ENCODE measurements around the gene MYO18A.

Gene MYO18A

GRCh38 chr17:29034510-29034909 lies 145.7 kb downstream of the MYO18A start:
- TF ChIP-seq JUND (IDR thresholded peaks at IDR 0.05; ENCODE audit: low read depth), result no peak
- in situ Hi-C loops (cut with HindIII; ENCODE audit: low pct_unique_long_range_greater_than_20kb, low sequenced_read_pairs), result no loop called here
- no peak for DNase-seq (ENCODE audit: low read depth in 1 of 2, low spot score in 1 of 2)

- in situ Hi-C loops (cut with HindIII; ENCODE audit: low pct_unique_long_range_greater_than_20kb, low sequenced_read_pairs), result no loop called here
- no peak for TF ChIP-seq JUND (IDR thresholded peaks at IDR 0.05; ENCODE audit: low read depth)
- DNase-seq (ENCODE audit: low read depth in 1 of 2, low spot score in 1 of 2), result no peak
These were observed 147.4 kb downstream of the MYO18A start for GRCh38 chr17:29032857-29033197.

- in situ Hi-C loops (cut with HindIII; ENCODE audit: low pct_unique_long_range_greater_than_20kb, low sequenced_read_pairs), result no loop called here
- no peak for DNase-seq (ENCODE audit: low read depth in 1 of 2, low spot score in 1 of 2)
These were observed 148.0 kb downstream of the MYO18A start for GRCh38 chr17:29032013-29032856.

GRCh38 chr17:29031488-29031887 lies 148.7 kb downstream of the MYO18A start:
- no peak for TF ChIP-seq JUND (IDR thresholded peaks at IDR 0.05; ENCODE audit: low read depth)
- no peak for DNase-seq (ENCODE audit: low read depth in 1 of 2, low spot score in 1 of 2)
- in situ Hi-C loops (cut with HindIII; ENCODE audit: low pct_unique_long_range_greater_than_20kb, low sequenced_read_pairs), result no loop called here

More at GRCh38 chr17:29032013-29032856, 148.0 kb downstream of the MYO18A start:
- TF ChIP-seq JUND (IDR thresholded peaks at IDR 0.05; ENCODE audit: low read depth), result no peak

GRCh38 chr17:29024316-29024952 lies 155.8 kb downstream of the MYO18A start:
- no peak for TF ChIP-seq JUND (IDR thresholded peaks at IDR 0.05; ENCODE audit: low read depth)
- DNase-seq (ENCODE audit: low read depth in 1 of 2, low spot score in 1 of 2), result no peak
- in situ Hi-C loops (cut with HindIII; ENCODE audit: low pct_unique_long_range_greater_than_20kb, low sequenced_read_pairs), result no loop called here

GRCh38 chr17:29022074-29022473 lies 158.1 kb downstream of the MYO18A start:
- no peak for TF ChIP-seq JUND (IDR thresholded peaks at IDR 0.05; ENCODE audit: low read depth)
- in situ Hi-C loops (cut with HindIII; ENCODE audit: low pct_unique_long_range_greater_than_20kb, low sequenced_read_pairs), result no loop called here
- no peak for DNase-seq (ENCODE audit: low read depth in 1 of 2, low spot score in 1 of 2)

GRCh38 chr17:29021226-29021625 lies 159.0 kb downstream of the MYO18A start:
- no peak for DNase-seq (ENCODE audit: low read depth in 1 of 2, low spot score in 1 of 2)
- in situ Hi-C loops (cut with HindIII; ENCODE audit: low pct_unique_long_range_greater_than_20kb, low sequenced_read_pairs), result no loop called here
- no peak for TF ChIP-seq JUND (IDR thresholded peaks at IDR 0.05; ENCODE audit: low read depth)
